IPS DF 4.7 (cell line): Measurements from ENCODE around the gene ZAP70.

Source experiments
- DNase-seq: peaks from one replicate; pipeline ENCODE4 v3.0.0-alpha.2; 2013; ENCODE audit warnings: low spot score; ENCODE audit errors: extremely low read depth

Gene ZAP70

DNA sequence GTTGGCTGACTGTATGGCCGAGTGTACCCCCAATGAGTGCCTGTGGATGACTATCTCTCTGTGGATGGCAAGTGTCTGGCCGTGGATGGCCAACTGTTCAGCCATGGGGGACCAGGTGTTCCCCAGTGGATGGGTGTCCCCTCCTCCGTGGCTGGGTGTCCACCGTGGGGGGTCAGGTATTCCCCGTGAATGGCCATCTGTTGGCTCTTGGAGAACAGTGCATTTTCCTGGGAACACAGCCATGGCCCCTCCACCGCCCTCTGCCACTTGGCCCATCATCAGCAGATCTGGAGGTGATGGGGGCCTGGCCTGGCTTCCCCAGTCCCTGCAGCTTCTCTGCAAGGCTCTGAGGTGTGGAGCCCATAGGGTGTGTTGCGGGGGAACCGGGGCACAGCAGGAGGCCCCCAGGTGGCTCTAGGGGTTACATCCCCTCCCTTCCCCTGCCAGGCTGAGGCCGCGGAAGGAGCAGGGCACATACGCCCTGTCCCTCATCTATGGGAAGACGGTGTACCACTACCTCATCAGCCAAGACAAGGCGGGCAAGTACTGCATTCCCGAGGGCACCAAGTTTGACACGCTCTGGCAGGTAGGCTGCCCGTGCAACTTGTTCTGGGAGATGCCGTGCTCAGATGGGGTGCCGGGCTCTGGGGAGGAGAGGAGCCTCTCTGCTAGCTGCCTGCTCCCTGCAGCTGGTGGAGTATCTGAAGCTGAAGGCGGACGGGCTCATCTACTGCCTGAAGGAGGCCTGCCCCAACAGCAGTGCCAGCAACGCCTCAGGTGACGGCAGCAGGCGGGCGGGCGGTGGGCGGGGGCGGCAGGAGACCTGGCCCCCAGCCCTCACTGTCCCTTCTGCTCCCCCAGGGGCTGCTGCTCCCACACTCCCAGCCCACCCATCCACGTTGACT lies 19.3 kb downstream of the ZAP70 start:
- no peak for DNase-seq

- DNase-seq = no peak
Observed at GRCh38 chr2:97733341-97734035, 20.1 kb downstream of the ZAP70 start.

GRCh38 chr2:97734061-97735051 lies 21.0 kb downstream of the ZAP70 start:
- DNase-seq = no peak

- no peak for DNase-seq
Observed at GRCh38 chr2:97735161-97735561, 21.8 kb downstream of the ZAP70 start.

DNA sequence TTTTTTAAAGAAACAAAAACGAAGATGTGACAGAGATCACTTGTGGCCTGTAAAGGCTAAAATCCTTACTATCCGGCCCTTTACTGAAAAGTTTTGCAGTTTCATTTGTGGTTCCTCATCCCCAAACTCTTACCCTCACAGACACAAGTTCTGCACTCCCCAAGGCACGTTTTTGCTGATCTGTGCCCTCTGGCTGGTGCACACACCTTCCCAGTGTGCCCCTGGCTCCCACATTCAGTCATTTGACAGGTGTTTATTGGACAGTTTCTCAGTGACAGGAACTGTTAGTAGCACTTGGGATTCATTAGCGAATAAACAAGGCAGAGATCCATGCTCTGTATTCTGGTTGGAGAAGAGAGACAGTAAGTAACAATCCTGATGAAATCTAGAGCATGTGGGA lies 22.8 kb downstream of the ZAP70 start:
- no peak for DNase-seq

GRCh38 chr2:97736608-97737330 lies 23.4 kb downstream of the ZAP70 start:
- no peak for DNase-seq

- no peak for DNase-seq
Observed at GRCh38 chr2:97737421-97738178, 24.2 kb downstream of the ZAP70 start.

GRCh38 chr2:97738179-97739019 lies 25.0 kb downstream of the ZAP70 start:
- no peak for DNase-seq

- no peak for DNase-seq
Observed at GRCh38 chr2:97739020-97739892, 25.9 kb downstream of the ZAP70 start.

GRCh38 chr2:97739893-97740245 lies 26.5 kb downstream of the ZAP70 start:
- DNase-seq = no peak

DNA sequence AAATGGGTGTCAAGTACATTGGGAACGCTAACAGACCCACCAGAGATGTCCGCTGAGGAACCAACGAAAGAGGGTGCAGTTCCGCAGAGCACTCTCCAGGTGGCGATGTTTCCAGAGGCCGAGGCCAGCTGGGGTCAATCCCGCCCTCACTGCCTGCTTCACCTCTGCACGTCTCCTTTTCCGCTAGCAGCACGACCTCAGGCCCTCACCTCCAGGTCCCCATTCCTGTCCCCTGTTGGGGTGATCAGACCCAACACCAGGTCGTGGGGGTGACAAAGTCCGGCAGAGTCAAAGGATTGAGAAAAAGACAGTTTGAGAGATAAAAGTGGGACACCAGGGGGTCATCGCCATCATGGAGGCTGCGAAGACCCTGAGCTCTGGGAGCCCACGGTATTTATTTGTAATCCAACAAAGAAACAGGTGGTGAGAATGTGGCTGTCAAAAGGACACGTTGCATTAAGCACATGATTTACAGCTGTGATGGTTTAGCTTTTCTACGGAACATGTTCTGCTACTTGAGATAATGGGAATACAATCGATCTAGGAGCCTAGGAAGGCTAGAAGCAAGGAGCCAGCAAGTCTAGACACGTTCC lies 27.3 kb downstream of the ZAP70 start:
- peak; percentile 60 for DNase-seq

- no peak for DNase-seq
Observed at GRCh38 chr2:97741251-97741650, 27.9 kb downstream of the ZAP70 start.

DNA sequence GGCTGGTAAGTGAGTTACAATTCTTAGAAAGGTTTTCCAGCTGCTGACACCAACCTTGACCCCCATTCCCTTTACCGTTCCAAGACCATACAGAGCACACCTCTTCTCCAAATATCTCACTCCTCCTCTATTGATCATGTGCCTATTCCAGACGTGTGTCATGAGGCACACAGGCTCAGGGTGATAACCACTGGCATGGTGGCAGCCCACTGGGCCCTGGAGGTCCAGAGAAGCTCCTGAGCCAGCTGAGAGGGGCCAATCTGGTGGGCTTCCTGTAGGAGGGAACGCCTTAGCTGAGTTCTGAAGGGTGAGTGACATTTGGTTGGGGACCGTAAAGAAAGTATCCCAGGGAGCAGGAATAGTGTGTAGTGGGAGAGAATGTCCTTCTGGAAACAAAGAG lies 28.3 kb downstream of the ZAP70 start:
- DNase-seq = no peak

GRCh38 chr2:97742381-97742847 lies 29.0 kb downstream of the ZAP70 start:
- no peak for DNase-seq

DNA sequence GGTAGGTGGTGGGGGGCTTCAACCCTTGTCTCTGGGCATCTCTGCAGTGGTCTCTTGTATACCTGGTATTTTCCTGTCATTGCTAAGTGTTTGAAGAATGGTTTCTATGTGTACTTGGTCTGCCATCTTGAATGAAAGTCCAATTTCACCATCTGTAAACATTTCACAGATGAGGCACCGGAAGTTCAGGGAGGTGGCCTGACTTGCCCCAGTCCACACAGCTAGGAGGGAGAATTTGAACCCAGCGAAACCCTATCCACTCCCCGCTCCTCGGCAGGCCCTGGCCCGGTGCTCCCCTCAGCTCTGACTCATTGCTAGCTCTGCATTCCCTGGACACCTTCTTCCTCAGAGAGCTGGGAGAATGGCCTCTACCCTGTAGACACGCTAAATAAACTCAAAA lies 30.5 kb downstream of the ZAP70 start:
- DNase-seq = no peak

GRCh38 chr2:97745474-97746174 lies 32.2 kb downstream of the ZAP70 start:
- DNase-seq = no peak

DNA sequence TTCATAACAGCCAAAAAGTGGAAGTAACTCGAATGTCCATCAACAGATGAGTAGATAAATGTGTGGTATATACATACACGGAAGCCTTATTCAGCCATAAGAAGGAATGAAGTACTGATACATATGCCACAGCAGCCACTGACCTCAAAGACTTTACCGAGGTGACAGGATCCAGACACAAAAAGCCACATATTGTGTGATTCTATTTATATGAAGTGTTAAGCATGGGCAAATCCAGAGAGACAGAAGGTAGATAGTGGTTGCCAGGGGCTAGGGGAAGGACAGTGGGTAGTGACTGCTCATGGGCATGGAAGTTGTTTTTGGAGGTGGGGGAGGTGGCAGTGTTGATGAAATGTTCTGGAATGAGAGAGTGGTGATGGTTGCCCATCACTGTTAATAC lies 33.9 kb downstream of the ZAP70 start:
- DNase-seq = no peak
